Endothelial cell of umbilical vein (primary cell): ENCODE measurements around the gene ASB7. TPM values are rescaled to one million over a fixed set of nuclear protein-coding genes. Genes with fewer than 3 reads are reported as not detected.
A peak's percentile ranks its signal among the peaks of the same experiment; 100 is the strongest.

Experiments
- BruUV-seq: library from RNA; stranded (reverse); fragments of 400-500 nt; replicated peaks from 2 replicates; lab custom pipeline; 2021; lab: Mats Ljungman, UMichigan
- CTCF ChIA-PET: fragments of 300-600, 350-600 bp; sonication (Branson Sonifier 250); formaldehyde crosslinking; loops from one replicate; lab custom pipeline; 2021; ENCODE audit warnings: antibody characterized with exemption, inconsistent platforms; lab: Charles Lee
- POLR2A ChIA-PET: fragments of 300-600, 350-600 bp; sonication (Branson Sonifier 250); formaldehyde crosslinking; loops from one replicate; lab custom pipeline; 2021; ENCODE audit warnings: antibody characterized with exemption, inconsistent platforms; lab: Charles Lee
- DNase-seq: peaks from one replicate; pipeline ENCODE4 v3.0.0-alpha.2; 2011; ENCODE audit warnings: low read depth, low spot score
- FAIRE-seq: peaks from 2 replicates; lab custom pipeline; 2011; peaks lifted over from hg19 to GRCh38; lab: Jason Lieb, UNC
- H2AFZ ChIP-seq: 2 replicates; pipeline ENCODE4 v1.6.0; 2012; ENCODE audit warnings: low read depth, low read length, control low read depth, inconsistent platforms
- H3K27ac ChIP-seq: 2 replicates; pipeline ENCODE4 v1.5.1; 2011; ENCODE audit warnings: low read depth, mild to moderate bottlenecking, control low read depth, low read length, moderate library complexity; ENCODE audit not compliant: insufficient read depth
- H3K27me3 ChIP-seq, 2 experiments: 2 replicates each; pipeline versions ENCODE4 v1.6.0 to v1.6.1; 2011; ENCODE audit warnings: low read length in 2 of 2, mixed read lengths in 1 of 2; ENCODE audit not compliant: control insufficient read depth in 2 of 2, insufficient read depth in 2 of 2
- H3K36me3 ChIP-seq, 2 experiments: 2 replicates in 1 of 2; 3 replicates in 1 of 2; pipeline ENCODE4 v1.5.1; 2011; ENCODE audit warnings: low read length in 2 of 2, mild to moderate bottlenecking in 1 of 2, moderate library complexity in 1 of 2; ENCODE audit not compliant: control insufficient read depth in 2 of 2, insufficient read depth in 2 of 2; ENCODE audit errors: extremely low read depth in 1 of 2
- H3K4me1 ChIP-seq: 3 replicates; pipeline ENCODE4 v1.5.1; 2011; ENCODE audit warnings: mild to moderate bottlenecking, low read length; ENCODE audit not compliant: control insufficient read depth, insufficient read depth; ENCODE audit errors: extremely low read depth
- H3K4me2 ChIP-seq: 2 replicates; pipeline ENCODE4 v1.6.1; 2011; ENCODE audit warnings: low read length, control low read depth, mixed read lengths; ENCODE audit not compliant: insufficient read depth
- H3K4me3 ChIP-seq, 3 experiments: fragments of 200-600 bp in 1 of 3; sonication (generic), shearing (Covaris generic) in 1 of 3; replicated peaks in 1 of 3; 2 replicates each; pipeline ENCODE4 v1.5.1; 2011 to 2016; ENCODE audit warnings: control low read depth in 3 of 3, low read length in 3 of 3, mild to moderate bottlenecking in 2 of 3, inconsistent platforms in 1 of 3, low read depth in 1 of 3, moderate library complexity in 1 of 3; ENCODE audit not compliant: insufficient read depth in 1 of 3
- H3K79me2 ChIP-seq: 2 replicates; pipeline ENCODE4 v1.6.0; 2012; ENCODE audit warnings: low read length, inconsistent platforms; ENCODE audit not compliant: control insufficient read depth, insufficient read depth
- H3K9ac ChIP-seq: replicated peaks from 2 replicates; pipeline ENCODE3; 2011; ENCODE audit warnings: low read length, control low read depth; ENCODE audit not compliant: insufficient read depth; ENCODE audit errors: extremely low read depth
- H3K9me1 ChIP-seq: replicated peaks from 3 replicates; pipeline ENCODE4 v1.6.0; 2011; ENCODE audit warnings: mild to moderate bottlenecking, low read length; ENCODE audit not compliant: control insufficient read depth, insufficient read depth; ENCODE audit errors: extremely low read depth
- H3K9me3 ChIP-seq: replicated peaks from 2 replicates; pipeline ENCODE4 v1.5.1; 2012; ENCODE audit warnings: low read length, inconsistent platforms; ENCODE audit not compliant: control insufficient read depth, insufficient read depth
- H4K20me1 ChIP-seq: replicated peaks from 2 replicates; pipeline ENCODE3; 2011; ENCODE audit warnings: mild to moderate bottlenecking, low read length; ENCODE audit not compliant: control insufficient read depth, insufficient read depth; ENCODE audit errors: extremely low read depth
- CTCF ChIP-seq, 2 donors: IDR thresholded peaks; 1 replicate in 1 of 2; 2 replicates in 1 of 2; pipeline ENCODE4 v1.5.1; 2011; ENCODE audit warnings: low read length in 2 of 2, mild to moderate bottlenecking in 2 of 2, moderate library complexity in 2 of 2, control low read depth in 1 of 2, inconsistent platforms in 1 of 2, low read depth in 1 of 2; ENCODE audit not compliant: insufficient read depth in 1 of 2; ENCODE audit errors: extremely low read depth in 1 of 2
- GATA2 ChIP-seq: IDR thresholded peaks from 2 replicates; pipeline ENCODE4 v1.7.0; 2011; ENCODE audit warnings: low read depth, mild to moderate bottlenecking, moderate library complexity, mixed read lengths, low read length; ENCODE audit not compliant: insufficient read length, insufficient read depth
- dilution Hi-C: fragments of 300-500 bp; cut with MboI; formaldehyde crosslinking; loops from one replicate; pipeline ENCODE4 v1.15.0; 2019; ENCODE audit warnings: low sequenced_read_pairs; ENCODE audit not compliant: extremely low pct_ligation_motif_present
- intact Hi-C: fragments of 100-400 bp; cut with micrococcal nuclease; formaldehyde crosslinking; loops from one replicate; pipeline ENCODE4 v1.10.0; 2022
- polyA plus RNA-seq, 4 experiments: library from polyadenylated mRNA; depleted of rRNA in 3 of 4; stranded (reverse) in 3 of 4; unstranded in 1 of 4; fragments of >200 nt; gene quantifications; 2 replicates each; pipeline versions ENCODE4 v1.2.1 to v1.2.3, GENCODE V29; 2011 to 2012; ENCODE audit warnings: missing spikeins in 1 of 4
- total RNA-seq: library from RNA; stranded (reverse); gene quantifications from 2 replicates; pipeline ENCODE4 v1.2.3, GENCODE V29; 2021
- TF ChIP-seq, protein P1 (sequence below): IDR thresholded peaks from 2 replicates; pipeline ENCODE4 v1.6.1; 2011; ENCODE audit not compliant: insufficient read depth, insufficient read length

The ASB7 gene
- total and polyA plus RNA-seq, 2 donors (not counting 3 experiments of a cell fraction or from before 2014, with no cell fraction given), result 6.8 to 13.3 TPM

DNA sequence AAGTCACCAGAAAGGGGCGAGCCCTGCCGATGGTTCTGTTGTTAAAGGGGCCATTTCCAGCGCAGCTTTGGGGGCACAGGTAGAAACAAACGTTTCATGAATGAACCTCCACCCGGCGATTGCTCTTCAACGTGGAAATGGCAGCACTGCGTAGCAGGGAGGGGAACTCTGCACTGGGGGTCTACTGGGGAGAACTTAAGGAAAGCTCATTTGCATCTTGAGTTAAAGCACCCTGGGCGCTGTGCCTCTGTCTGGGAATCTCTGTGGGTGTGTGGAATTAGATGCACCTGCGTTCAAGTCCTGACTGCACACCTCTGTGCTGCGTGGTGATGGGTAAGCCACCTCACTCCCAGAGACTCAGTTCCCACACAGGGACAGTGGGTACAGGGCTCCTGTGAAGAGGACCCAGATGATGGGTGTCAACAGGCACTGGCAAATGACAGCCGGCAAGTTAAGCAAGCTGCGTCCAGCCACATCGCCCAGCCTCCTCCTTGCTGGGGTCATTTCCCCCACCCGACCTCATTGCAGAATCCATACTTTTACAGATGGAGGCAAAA lies 68.8 kb downstream of the ASB7 start:
- Histone ChIP-seq H3K27ac (no peak overlapping the region), H3K4me3 (no peak overlapping the region), H3K27me3 (no peaks in the 10 kb centered on the region), H3K36me3 (no peaks in the 10 kb centered on the region), H3K9ac (no peak overlapping the region), H4K20me1 (no peaks in the 10 kb centered on the region), H3K4me1 (no peaks in the 10 kb centered on the region), H3K9me1 (no peaks in the 10 kb centered on the region), H3K9me3 (no peaks in the 10 kb centered on the region), H2AFZ (no peak overlapping the region), H3K4me2 (no peak overlapping the region), H3K79me2 (no peaks in the 10 kb centered on the region)
- BruUV-seq, result no TSS peak
- TF ChIP-seq CTCF (IDR thresholded peaks at IDR 0.05; ENCODE audit: extremely low read depth in 1 of 2, insufficient read depth in 1 of 2, low read depth in 1 of 2, low read length in 2 of 2) (no peak), GATA2 (no peak)
- DNase-seq (no peak), FAIRE-seq (no peak)
- ChIA-PET POLR2A (no interaction called here), CTCF (interaction anchor here (0.7 to 2.9 kb wide), 15 partner anchors 20 to 336 kb away, joined by 3 to 40 read pairs (median 3); no protein-coding TSS in a partner anchor)
- intact Hi-C loops, result no loop called here
- dilution Hi-C loops, result no loop called here

GRCh38 chr15:100671858-100672543 lies 69.6 kb downstream of the ASB7 start:
- H3K4me2 ChIP-seq, result no peak overlapping the region
- H3K27me3 ChIP-seq, result no peaks in the 10 kb centered on the region
- DNase-seq (peak; percentile 42), FAIRE-seq (no peak)
- CTCF ChIA-PET, result interaction anchor here (0.7 to 2.9 kb wide), 15 partner anchors 20 to 335 kb away, joined by 3 to 40 read pairs (median 3); no protein-coding TSS in a partner anchor
- intact Hi-C loops (loop anchor here (1.0 kb wide), 4 partner anchors 197 to 335 kb away; no protein-coding TSS in a partner anchor), dilution Hi-C loops (no loop called here)
- no peaks in the 10 kb centered on the region for H4K20me1 ChIP-seq
- no peaks in the 10 kb centered on the region for H3K4me1 ChIP-seq
- TF ChIP-seq, protein P1, sequence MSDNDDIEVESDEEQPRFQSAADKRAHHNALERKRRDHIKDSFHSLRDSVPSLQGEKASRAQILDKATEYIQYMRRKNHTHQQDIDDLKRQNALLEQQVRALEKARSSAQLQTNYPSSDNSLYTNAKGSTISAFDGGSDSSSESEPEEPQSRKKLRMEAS, result no peak
- TF ChIP-seq CTCF (IDR thresholded peaks at IDR 0.05; ENCODE audit: extremely low read depth in 1 of 2, insufficient read depth in 1 of 2, low read depth in 1 of 2, low read length in 2 of 2), result peak; percentile 50 to 60
- H3K9ac ChIP-seq, result no peak overlapping the region
- POLR2A ChIA-PET, result no interaction called here
- no peaks in the 10 kb centered on the region for H3K36me3 ChIP-seq
- no peak overlapping the region for H3K4me3 ChIP-seq
- H3K9me1 ChIP-seq, result no peaks in the 10 kb centered on the region
- H3K79me2 ChIP-seq, result no peaks in the 10 kb centered on the region
- no peak overlapping the region for H2AFZ ChIP-seq
- no TSS peak for BruUV-seq
- H3K9me3 ChIP-seq, result no peaks in the 10 kb centered on the region
- H3K27ac ChIP-seq, result no peak overlapping the region
